ENCODE measurements around the gene TMEM131. TPM values are rescaled to one million over a fixed set of nuclear protein-coding genes. Genes with fewer than 3 reads are reported as not detected.

The TMEM131 gene
- total RNA-seq, 2 experiments from 2014 or later: 17.4 to 32.3 TPM

DNA sequence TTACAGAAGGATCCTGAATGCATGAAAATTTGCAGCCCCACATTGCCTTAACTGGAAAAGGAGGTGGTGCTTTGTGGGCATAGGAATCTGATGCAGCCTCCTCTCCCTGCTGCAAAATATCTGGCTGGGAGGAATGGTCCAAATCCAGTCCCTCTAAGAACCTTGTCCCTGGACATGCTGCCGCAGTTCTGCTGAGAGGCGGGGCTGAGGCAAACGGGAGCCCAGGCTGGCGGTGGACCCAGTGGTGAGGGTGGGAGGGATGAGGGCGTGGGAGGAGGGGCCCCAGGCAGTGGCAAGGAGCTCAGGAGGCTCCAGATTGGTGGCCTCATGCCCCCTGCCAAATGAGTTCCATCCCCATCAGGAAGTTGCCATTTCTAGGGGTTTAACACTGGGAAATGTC lies 246.2 kb downstream of the TMEM131 start:
- H3K9me2 ChIP-seq (ENCODE audit: insufficient read depth, low read length): no peaks in the 10 kb centered on the region
- H3K4me1 ChIP-seq (ENCODE audit: insufficient read depth, low read length, poor library complexity, severe bottlenecking): no peaks in the 10 kb centered on the region
- no peaks in the 10 kb centered on the region for H4K20me1 ChIP-seq (ENCODE audit: insufficient read depth, low read length)
- DNase-seq (ENCODE audit: low spot score): no peak
- H3K36me3 ChIP-seq (ENCODE audit: insufficient read depth, low read length): 0 out of 2 replicates have a peak, but pooled peaks cover 2% of the 10 kb centered on the region
- H3K79me2 ChIP-seq (ENCODE audit: insufficient read depth, low read depth, low read length): no peaks in the 10 kb centered on the region
- H3K27ac ChIP-seq (ENCODE audit: low read depth, low read length, poor library complexity, severe bottlenecking): no peak overlapping the region
- ChIA-PET CTCF (ENCODE audit: unreplicated experiment) (no interaction called here), POLR2A (interaction anchor here (0.7 kb wide), 1 partner anchor 51 kb away, joined by 9 read pairs; no protein-coding TSS in a partner anchor)
- H3K9me3 ChIP-seq (ENCODE audit: low read length): no peaks in the 10 kb centered on the region
- intact Hi-C loops (cut with micrococcal nuclease; ENCODE audit: unreplicated experiment): no loop called here
- no TSS peak for BruUV-seq (replicated peaks)
- H3K4me3 ChIP-seq (ENCODE audit: low read depth, low read length, poor library complexity, severe bottlenecking): no peak overlapping the region
- TF ChIP-seq, protein P1, sequence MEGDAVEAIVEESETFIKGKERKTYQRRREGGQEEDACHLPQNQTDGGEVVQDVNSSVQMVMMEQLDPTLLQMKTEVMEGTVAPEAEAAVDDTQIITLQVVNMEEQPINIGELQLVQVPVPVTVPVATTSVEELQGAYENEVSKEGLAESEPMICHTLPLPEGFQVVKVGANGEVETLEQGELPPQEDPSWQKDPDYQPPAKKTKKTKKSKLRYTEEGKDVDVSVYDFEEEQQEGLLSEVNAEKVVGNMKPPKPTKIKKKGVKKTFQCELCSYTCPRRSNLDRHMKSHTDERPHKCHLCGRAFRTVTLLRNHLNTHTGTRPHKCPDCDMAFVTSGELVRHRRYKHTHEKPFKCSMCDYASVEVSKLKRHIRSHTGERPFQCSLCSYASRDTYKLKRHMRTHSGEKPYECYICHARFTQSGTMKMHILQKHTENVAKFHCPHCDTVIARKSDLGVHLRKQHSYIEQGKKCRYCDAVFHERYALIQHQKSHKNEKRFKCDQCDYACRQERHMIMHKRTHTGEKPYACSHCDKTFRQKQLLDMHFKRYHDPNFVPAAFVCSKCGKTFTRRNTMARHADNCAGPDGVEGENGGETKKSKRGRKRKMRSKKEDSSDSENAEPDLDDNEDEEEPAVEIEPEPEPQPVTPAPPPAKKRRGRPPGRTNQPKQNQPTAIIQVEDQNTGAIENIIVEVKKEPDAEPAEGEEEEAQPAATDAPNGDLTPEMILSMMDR (conservative IDR thresholded peaks at IDR 0.05; ENCODE audit: low read length): no peak
- TF ChIP-seq EZH2phosphoT487 (IDR thresholded peaks at IDR 0.05; ENCODE audit: borderline replicate concordance, low read depth, low read length): no peak
- H3K4me2 ChIP-seq (ENCODE audit: low read length): no peak overlapping the region
- no peak overlapping the region for H2AFZ ChIP-seq (ENCODE audit: low read length)

DNA sequence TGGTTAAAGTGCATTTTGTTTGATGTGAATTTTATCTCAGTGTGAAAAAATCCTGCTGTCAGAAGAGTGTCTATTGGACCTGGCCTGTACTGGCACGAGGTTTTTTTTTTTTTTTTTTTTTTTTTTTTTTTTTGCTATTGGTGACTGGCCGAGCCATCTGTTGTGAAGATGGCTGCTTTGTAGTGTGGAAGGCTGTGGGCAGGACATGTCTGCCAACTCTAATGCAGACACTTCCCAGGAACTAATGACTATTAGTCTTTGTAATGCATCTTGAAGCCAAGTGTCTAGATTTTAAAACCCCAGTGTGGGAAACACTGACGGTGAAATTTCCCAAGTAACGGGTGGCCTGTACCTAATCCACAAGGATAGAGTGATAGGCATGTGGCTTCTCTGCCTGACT lies 248.0 kb downstream of the TMEM131 start:
- BruUV-seq (replicated peaks): no TSS peak
- no peaks in the 10 kb centered on the region for H3K36me3 ChIP-seq (ENCODE audit: insufficient read depth, low read length)
- TF ChIP-seq EZH2phosphoT487 (IDR thresholded peaks at IDR 0.05; ENCODE audit: borderline replicate concordance, low read depth, low read length): no peak
- TF ChIP-seq, protein P1 (conservative IDR thresholded peaks at IDR 0.05; ENCODE audit: low read length): no peak
- H3K9me3 ChIP-seq (ENCODE audit: low read length): no peaks in the 10 kb centered on the region
- H3K4me1 ChIP-seq (ENCODE audit: insufficient read depth, low read length, poor library complexity, severe bottlenecking): no peaks in the 10 kb centered on the region
- H4K20me1 ChIP-seq (ENCODE audit: insufficient read depth, low read length): no peaks in the 10 kb centered on the region
- H3K4me3 ChIP-seq (ENCODE audit: low read depth, low read length, poor library complexity, severe bottlenecking): no peak overlapping the region
- intact Hi-C loops (cut with micrococcal nuclease; ENCODE audit: unreplicated experiment): loop anchor here (1.0 kb wide), 1 partner anchor 47 kb away; no protein-coding TSS in a partner anchor
- H2AFZ ChIP-seq (ENCODE audit: low read length): no peak overlapping the region
- no peaks in the 10 kb centered on the region for H3K79me2 ChIP-seq (ENCODE audit: insufficient read depth, low read depth, low read length)
- no peaks in the 10 kb centered on the region for H3K9me2 ChIP-seq (ENCODE audit: insufficient read depth, low read length)
- H3K4me2 ChIP-seq (ENCODE audit: low read length): no peak overlapping the region
- no peak for DNase-seq (ENCODE audit: low spot score)
- POLR2A ChIA-PET: interaction anchor here (0.7 kb wide), 1 partner anchor 23 kb away, joined by 10 read pairs; no protein-coding TSS in a partner anchor
- CTCF ChIA-PET (ENCODE audit: unreplicated experiment): no interaction called here
- no peak overlapping the region for H3K27ac ChIP-seq (ENCODE audit: low read depth, low read length, poor library complexity, severe bottlenecking)

DNA sequence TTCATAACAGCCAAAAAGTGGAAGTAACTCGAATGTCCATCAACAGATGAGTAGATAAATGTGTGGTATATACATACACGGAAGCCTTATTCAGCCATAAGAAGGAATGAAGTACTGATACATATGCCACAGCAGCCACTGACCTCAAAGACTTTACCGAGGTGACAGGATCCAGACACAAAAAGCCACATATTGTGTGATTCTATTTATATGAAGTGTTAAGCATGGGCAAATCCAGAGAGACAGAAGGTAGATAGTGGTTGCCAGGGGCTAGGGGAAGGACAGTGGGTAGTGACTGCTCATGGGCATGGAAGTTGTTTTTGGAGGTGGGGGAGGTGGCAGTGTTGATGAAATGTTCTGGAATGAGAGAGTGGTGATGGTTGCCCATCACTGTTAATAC lies 248.5 kb downstream of the TMEM131 start:
- intact Hi-C loops (cut with micrococcal nuclease; ENCODE audit: unreplicated experiment): no loop called here
- POLR2A ChIA-PET: interaction anchor here (0.7 kb wide), 1 partner anchor 24 kb away, joined by 10 read pairs; no protein-coding TSS in a partner anchor
- H2AFZ ChIP-seq (ENCODE audit: low read length): no peak overlapping the region
- H3K9me3 ChIP-seq (ENCODE audit: low read length): no peaks in the 10 kb centered on the region
- H3K4me2 ChIP-seq (ENCODE audit: low read length): no peak overlapping the region
- TF ChIP-seq EZH2phosphoT487 (IDR thresholded peaks at IDR 0.05; ENCODE audit: borderline replicate concordance, low read depth, low read length): no peak
- TF ChIP-seq, protein P1 (conservative IDR thresholded peaks at IDR 0.05; ENCODE audit: low read length): no peak
- H3K79me2 ChIP-seq (ENCODE audit: insufficient read depth, low read depth, low read length): no peaks in the 10 kb centered on the region
- no peak overlapping the region for H3K27ac ChIP-seq (ENCODE audit: low read depth, low read length, poor library complexity, severe bottlenecking)
- no peaks in the 10 kb centered on the region for H3K4me1 ChIP-seq (ENCODE audit: insufficient read depth, low read length, poor library complexity, severe bottlenecking)
- no peaks in the 10 kb centered on the region for H4K20me1 ChIP-seq (ENCODE audit: insufficient read depth, low read length)
- H3K9me2 ChIP-seq (ENCODE audit: insufficient read depth, low read length): no peaks in the 10 kb centered on the region
- BruUV-seq (replicated peaks): no TSS peak
- no peak overlapping the region for H3K4me3 ChIP-seq (ENCODE audit: low read depth, low read length, poor library complexity, severe bottlenecking)
- no peak for DNase-seq (ENCODE audit: low spot score)
- CTCF ChIA-PET (ENCODE audit: unreplicated experiment): no interaction called here
- no peaks in the 10 kb centered on the region for H3K36me3 ChIP-seq (ENCODE audit: insufficient read depth, low read length)
